IMR-90 (cell line): ENCODE measurements around the gene ZFYVE26. TPM values are rescaled to one million over a fixed set of nuclear protein-coding genes. Genes with fewer than 3 reads are reported as not detected.

Experiments
- ATAC-seq: fragments of 200-7000 bp; cut with Tn5 transposase; 2 replicates; pipeline ENCODE4 v1.9.1; 2020; ENCODE audit warnings: low read depth, mild to moderate bottlenecking, moderate library complexity
- BruUV-seq: library from RNA; stranded (reverse); fragments of 400-500 nt; replicated peaks from 2 replicates; lab custom pipeline; 2021; lab: Mats Ljungman, UMichigan
- CTCF ChIA-PET: fragments of 300-600 bp; formaldehyde crosslinking; extraction: SDS; loops from one replicate; lab custom pipeline; 2021; ENCODE audit warnings: antibody characterized with exemption; lab: Yijun Ruan, JAX
- POLR2A ChIA-PET: fragments of 300-600 bp; sonication (Branson Sonifier 250); formaldehyde crosslinking; loops from one replicate; lab custom pipeline; 2022; ENCODE audit warnings: antibody characterized with exemption; ENCODE audit not compliant: unreplicated experiment; lab: Charles Lee
- DNase-seq: peaks from one replicate; pipeline ENCODE4 v3.0.0; 2013
- H2AFZ ChIP-seq: replicated peaks from 2 replicates; pipeline ENCODE3; 2013; ENCODE audit warnings: low read length, mild to moderate bottlenecking; ENCODE audit not compliant: poor library complexity
- H2AK5ac ChIP-seq: 2 replicates; pipeline ENCODE4 v1.6.1; 2013; ENCODE audit warnings: low read depth, low read length, inconsistent platforms
- H2AK9ac ChIP-seq: replicated peaks from 2 replicates; pipeline ENCODE3; 2013; ENCODE audit warnings: mild to moderate bottlenecking, low read depth, low read length, moderate library complexity; ENCODE audit not compliant: poor library complexity
- H2BK120ac ChIP-seq: 2 replicates; pipeline ENCODE4 v1.6.1; 2013; ENCODE audit warnings: low read depth, low read length, inconsistent platforms
- H2BK15ac ChIP-seq: 3 replicates; pipeline ENCODE4 v1.6.1; 2013; ENCODE audit warnings: low read depth, low read length, inconsistent platforms
- H2BK20ac ChIP-seq: 2 replicates; pipeline ENCODE4 v1.6.1; 2013; ENCODE audit warnings: low read depth, mild to moderate bottlenecking, inconsistent platforms, low read length, moderate library complexity
- H2BK5ac ChIP-seq: 2 replicates; pipeline ENCODE4 v1.6.1; 2013; ENCODE audit warnings: mild to moderate bottlenecking, low read depth, low read length, inconsistent platforms; ENCODE audit not compliant: poor library complexity, severe bottlenecking
- H3K14ac ChIP-seq: replicated peaks from 2 replicates; pipeline ENCODE4 v1.6.1; 2013; ENCODE audit warnings: low read depth, low read length, inconsistent platforms
- H3K18ac ChIP-seq: 2 replicates; pipeline ENCODE4 v1.6.1; 2013; ENCODE audit warnings: low read depth, low read length, control low read depth
- H3K23ac ChIP-seq: 2 replicates; pipeline ENCODE4 v1.6.1; 2013; ENCODE audit warnings: low read depth, low read length, inconsistent platforms
- H3K27ac ChIP-seq: 2 replicates; pipeline ENCODE4 v1.5.1; 2013; ENCODE audit warnings: mild to moderate bottlenecking, control low read depth, low read length; ENCODE audit not compliant: insufficient read depth
- H3K27me3 ChIP-seq: 2 replicates; pipeline ENCODE4 v1.6.1; 2013; ENCODE audit warnings: low read length; ENCODE audit not compliant: control insufficient read depth, insufficient read depth
- H3K36me3 ChIP-seq: 2 replicates; pipeline ENCODE4 v1.6.1; 2013; ENCODE audit warnings: low read length, mixed read lengths; ENCODE audit not compliant: control insufficient read depth, insufficient read depth
- H3K4ac ChIP-seq: 2 replicates; pipeline ENCODE4 v1.6.1; 2013; ENCODE audit warnings: low read depth, low read length, inconsistent platforms
- H3K4me1 ChIP-seq: 2 replicates; pipeline ENCODE4 v1.6.1; 2013; ENCODE audit warnings: low read length, mixed read lengths; ENCODE audit not compliant: control insufficient read depth, insufficient read depth
- H3K4me2 ChIP-seq: 2 replicates; pipeline ENCODE4 v1.6.1; 2013; ENCODE audit warnings: low read depth, mild to moderate bottlenecking, control low read depth, low read length, moderate library complexity
- H3K4me3 ChIP-seq: 2 replicates; pipeline ENCODE4 v1.5.1; 2013; ENCODE audit warnings: low read depth, mild to moderate bottlenecking, control low read depth, low read length, moderate library complexity; ENCODE audit not compliant: insufficient read depth
- H3K56ac ChIP-seq: 2 replicates; pipeline ENCODE4 v1.6.1; 2013; ENCODE audit warnings: low read length, inconsistent platforms; ENCODE audit not compliant: insufficient read depth; ENCODE audit errors: extremely low read depth
- H3K79me1 ChIP-seq, 2 experiments: 2 replicates each; pipeline ENCODE4 v1.6.1; 2013; ENCODE audit warnings: low read length in 2 of 2, inconsistent platforms in 1 of 2, low read depth in 1 of 2
- H3K9ac ChIP-seq: 2 replicates; pipeline ENCODE4 v1.6.1; 2013; ENCODE audit warnings: low read depth, low read length, control low read depth
- H3K9me1 ChIP-seq: 2 replicates; pipeline ENCODE4 v1.6.1; 2013; ENCODE audit warnings: low read length, inconsistent platforms; ENCODE audit not compliant: insufficient read depth
- H3K9me3 ChIP-seq: 2 replicates; pipeline ENCODE4 v1.6.1; 2013; ENCODE audit warnings: low read length; ENCODE audit not compliant: control insufficient read depth, insufficient read depth
- H4K20me1 ChIP-seq: 2 replicates; pipeline ENCODE4 v1.6.1; 2013; ENCODE audit warnings: low read length, inconsistent platforms; ENCODE audit not compliant: insufficient read depth
- H4K5ac ChIP-seq: 2 replicates; pipeline ENCODE4 v1.6.1; 2013; ENCODE audit warnings: mild to moderate bottlenecking, low read depth, low read length, control low read depth
- H4K8ac ChIP-seq, 2 experiments: 2 replicates each; pipeline ENCODE4 v1.6.1; 2013; ENCODE audit warnings: low read depth in 2 of 2, low read length in 2 of 2, control low read depth in 1 of 2, inconsistent platforms in 1 of 2
- H4K91ac ChIP-seq: 2 replicates; pipeline ENCODE4 v1.6.1; 2013; ENCODE audit warnings: low read depth, low read length, inconsistent platforms; ENCODE audit not compliant: insufficient read depth
- CEBPB ChIP-seq: IDR thresholded peaks from 2 replicates; pipeline ENCODE4 v1.6.1; 2012; ENCODE audit warnings: low read depth, low read length, improper control_type of control experiment
- CHD1 ChIP-seq: IDR thresholded peaks from 2 replicates; pipeline ENCODE4 v1.6.1; 2012; ENCODE audit warnings: low read depth, low read length, improper control_type of control experiment
- FOS ChIP-seq: fragments of 150-350 bp; IDR thresholded peaks from 2 replicates; pipeline ENCODE4 v1.6.1; 2016; ENCODE audit warnings: low read depth, low read length
- MAFK ChIP-seq: IDR thresholded peaks from 2 replicates; pipeline ENCODE4 v1.6.1; 2012; ENCODE audit warnings: low read depth, low read length, improper control_type of control experiment
- MAZ ChIP-seq: IDR thresholded peaks from 2 replicates; pipeline ENCODE4 v1.6.1; 2012; ENCODE audit warnings: low read depth, mild to moderate bottlenecking, low read length, improper control_type of control experiment, moderate library complexity, borderline replicate concordance
- MXI1 ChIP-seq: IDR thresholded peaks from 2 replicates; pipeline ENCODE4 v1.6.1; 2012; ENCODE audit warnings: low read depth, mild to moderate bottlenecking, low read length, moderate library complexity, borderline replicate concordance
- NFE2L2 ChIP-seq: fragments of 150-350 bp; IDR thresholded peaks from 2 replicates; pipeline ENCODE4 v1.6.1; 2016; ENCODE audit warnings: low read depth, mild to moderate bottlenecking, low read length
- POLR2A ChIP-seq: IDR thresholded peaks from 2 replicates; pipeline ENCODE4 v1.6.1; 2012; ENCODE audit warnings: mild to moderate bottlenecking, low read depth, low read length
- RFX5 ChIP-seq: IDR thresholded peaks from 2 replicates; pipeline ENCODE4 v1.8.0; 2012; ENCODE audit warnings: low read depth, mild to moderate bottlenecking, low read length, moderate library complexity
- SMC3 ChIP-seq: fragments of 150-350 bp; IDR thresholded peaks from 2 replicates; pipeline ENCODE4 v1.6.1; 2016; ENCODE audit warnings: low read depth, mild to moderate bottlenecking, antibody characterized with exemption, low read length, moderate library complexity
- WGBS, 2 experiments: methylation state at CpG; one replicate each; pipeline versions ENCODE4 v1.1.5 to v1.1.7; 2013; ENCODE audit warnings: missing lambda C conversion rate in 2 of 2; ENCODE audit not compliant: insufficient read length in 1 of 2; ENCODE audit errors: extremely low coverage in 2 of 2; 5-methylcytosine and 5-hydroxymethylcytosine counted together
- dilution Hi-C: fragments of 300-500 bp; cut with HindIII; formaldehyde crosslinking; loops from one replicate; pipeline ENCODE4 v1.14.3; 2018; ENCODE audit warnings: low sequenced_read_pairs; ENCODE audit not compliant: unreplicated experiment
- in situ Hi-C: fragments of 300-500 bp; cut with MboI; formaldehyde crosslinking; loops from 3 replicates; pipeline ENCODE4 v1.14.3; 2019; ENCODE audit warnings: low sequenced_read_pairs, inconsistent platforms, mixed read lengths
- intact Hi-C: fragments of 100-400 bp; cut with micrococcal nuclease; formaldehyde crosslinking; loops from 2 replicates; pipeline ENCODE4 v1.10.0; 2022
- polyA plus RNA-seq, 3 experiments: library from polyadenylated mRNA; depleted of rRNA; stranded (reverse); fragments of >200 nt; gene quantifications; 2 replicates each; pipeline ENCODE4 v1.2.3, GENCODE V29; 2012; ENCODE audit warnings: low replicate concordance in 1 of 3
- total RNA-seq: library from RNA; depleted of rRNA; stranded (reverse); fragments of >200 nt; gene quantifications from 2 replicates; pipeline ENCODE4 v1.2.3, GENCODE V29; 2012
- TF ChIP-seq, protein P1 (sequence below): fragments of 150-350 bp; IDR thresholded peaks from 2 replicates; pipeline ENCODE4 v1.6.1; 2016; ENCODE audit warnings: low read depth, mild to moderate bottlenecking, low read length, moderate library complexity, borderline replicate concordance
- TF ChIP-seq, protein P2 (sequence below): fragments of 150-350 bp; IDR thresholded peaks from 2 replicates; pipeline ENCODE4 v1.6.1; 2017; ENCODE audit warnings: mild to moderate bottlenecking, antibody characterized with exemption, low read length, low read depth
- TF ChIP-seq, protein P3 (sequence below): conservative IDR thresholded peaks from 2 replicates; pipeline ENCODE4 v1.5.1; 2012; ENCODE audit warnings: mild to moderate bottlenecking, low read depth, low read length, improper control_type of control experiment

The ZFYVE26 gene
- total and polyA plus RNA-seq, 2 of the 4 experiments (the other 2 are of a cell fraction) = 6.0 to 11.1 TPM

DNA sequence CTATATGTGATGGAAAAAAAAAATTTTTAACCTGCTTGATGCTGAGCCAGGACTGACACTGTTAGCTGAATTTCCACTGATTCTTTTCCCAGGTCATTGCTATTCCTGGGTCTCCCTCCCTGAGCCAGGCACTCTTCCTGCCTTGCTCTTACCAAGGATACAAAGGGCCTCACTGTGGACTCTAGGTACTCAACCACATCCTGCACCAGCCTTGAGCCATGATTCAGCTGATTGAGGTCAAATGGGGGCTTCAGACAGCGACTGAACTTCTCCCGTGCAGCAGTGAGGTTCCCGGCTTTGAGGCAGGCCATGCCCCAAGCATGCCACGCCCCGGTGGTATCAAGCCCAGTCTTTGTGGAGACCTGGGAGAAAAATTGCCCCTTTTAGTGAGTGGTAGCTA, 54.3 kb downstream of the ZFYVE26 start:
- BruUV-seq = no TSS peak
- TF ChIP-seq FOS (no peak), POLR2A (no peak), RFX5 (no peak), SMC3 (no peak), CEBPB (no peak), MAFK (no peak), CHD1 (no peak), MXI1 (no peak), NFE2L2 (no peak), MAZ (no peak)
- TF ChIP-seq, protein P1, sequence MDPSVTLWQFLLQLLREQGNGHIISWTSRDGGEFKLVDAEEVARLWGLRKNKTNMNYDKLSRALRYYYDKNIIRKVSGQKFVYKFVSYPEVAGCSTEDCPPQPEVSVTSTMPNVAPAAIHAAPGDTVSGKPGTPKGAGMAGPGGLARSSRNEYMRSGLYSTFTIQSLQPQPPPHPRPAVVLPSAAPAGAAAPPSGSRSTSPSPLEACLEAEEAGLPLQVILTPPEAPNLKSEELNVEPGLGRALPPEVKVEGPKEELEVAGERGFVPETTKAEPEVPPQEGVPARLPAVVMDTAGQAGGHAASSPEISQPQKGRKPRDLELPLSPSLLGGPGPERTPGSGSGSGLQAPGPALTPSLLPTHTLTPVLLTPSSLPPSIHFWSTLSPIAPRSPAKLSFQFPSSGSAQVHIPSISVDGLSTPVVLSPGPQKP = no peak
- TF ChIP-seq, protein P2, sequence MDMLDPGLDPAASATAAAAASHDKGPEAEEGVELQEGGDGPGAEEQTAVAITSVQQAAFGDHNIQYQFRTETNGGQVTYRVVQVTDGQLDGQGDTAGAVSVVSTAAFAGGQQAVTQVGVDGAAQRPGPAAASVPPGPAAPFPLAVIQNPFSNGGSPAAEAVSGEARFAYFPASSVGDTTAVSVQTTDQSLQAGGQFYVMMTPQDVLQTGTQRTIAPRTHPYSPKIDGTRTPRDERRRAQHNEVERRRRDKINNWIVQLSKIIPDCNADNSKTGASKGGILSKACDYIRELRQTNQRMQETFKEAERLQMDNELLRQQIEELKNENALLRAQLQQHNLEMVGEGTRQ = no peak
- TF ChIP-seq, protein P3, sequence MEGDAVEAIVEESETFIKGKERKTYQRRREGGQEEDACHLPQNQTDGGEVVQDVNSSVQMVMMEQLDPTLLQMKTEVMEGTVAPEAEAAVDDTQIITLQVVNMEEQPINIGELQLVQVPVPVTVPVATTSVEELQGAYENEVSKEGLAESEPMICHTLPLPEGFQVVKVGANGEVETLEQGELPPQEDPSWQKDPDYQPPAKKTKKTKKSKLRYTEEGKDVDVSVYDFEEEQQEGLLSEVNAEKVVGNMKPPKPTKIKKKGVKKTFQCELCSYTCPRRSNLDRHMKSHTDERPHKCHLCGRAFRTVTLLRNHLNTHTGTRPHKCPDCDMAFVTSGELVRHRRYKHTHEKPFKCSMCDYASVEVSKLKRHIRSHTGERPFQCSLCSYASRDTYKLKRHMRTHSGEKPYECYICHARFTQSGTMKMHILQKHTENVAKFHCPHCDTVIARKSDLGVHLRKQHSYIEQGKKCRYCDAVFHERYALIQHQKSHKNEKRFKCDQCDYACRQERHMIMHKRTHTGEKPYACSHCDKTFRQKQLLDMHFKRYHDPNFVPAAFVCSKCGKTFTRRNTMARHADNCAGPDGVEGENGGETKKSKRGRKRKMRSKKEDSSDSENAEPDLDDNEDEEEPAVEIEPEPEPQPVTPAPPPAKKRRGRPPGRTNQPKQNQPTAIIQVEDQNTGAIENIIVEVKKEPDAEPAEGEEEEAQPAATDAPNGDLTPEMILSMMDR = no peak

More for the DNA sequence above, 54.3 kb downstream of the ZFYVE26 start:
- in situ Hi-C loops = no loop called here
- H3K18ac ChIP-seq = no peak overlapping the region
- no peaks in the 10 kb centered on the region for H4K20me1 ChIP-seq
- dilution Hi-C loops = no loop called here
- no peaks in the 10 kb centered on the region for H3K27me3 ChIP-seq
- ATAC-seq (no peak), DNase-seq (no peak)
- no peak overlapping the region for H2BK120ac ChIP-seq
- no peaks in the 10 kb centered on the region for H3K79me1 ChIP-seq
- no peak overlapping the region for H3K14ac ChIP-seq
- H4K91ac ChIP-seq = no peak overlapping the region
- no peak overlapping the region for H3K56ac ChIP-seq
- no peaks in the 10 kb centered on the region for H3K9me3 ChIP-seq
- 0 out of 2 replicates have a peak, but pooled peaks cover 6% of the 10 kb centered on the region for H3K9me1 ChIP-seq
- no peak overlapping the region for H3K23ac ChIP-seq
- H2AK5ac ChIP-seq = no peak overlapping the region
- H3K4ac ChIP-seq = no peak overlapping the region
- H3K27ac ChIP-seq = no peak overlapping the region
- H3K9ac ChIP-seq = no peak overlapping the region
- no peak overlapping the region for H4K5ac ChIP-seq
- no peak overlapping the region for H3K4me3 ChIP-seq
- POLR2A ChIA-PET = no interaction called here
- no peak overlapping the region for H2BK5ac ChIP-seq
- peaks cover 29% of the 10 kb centered on the region for H3K36me3 ChIP-seq
- CTCF ChIA-PET = no interaction called here
- H3K4me1 ChIP-seq = no peaks in the 10 kb centered on the region
- H2AFZ ChIP-seq = no peak overlapping the region
- H2BK20ac ChIP-seq = no peak overlapping the region
- WGBS, 2 experiments = no CpG with 5 or more reads among the region's 5 CpGs
- no peak overlapping the region for H2BK15ac ChIP-seq
- H2AK9ac ChIP-seq = no peak overlapping the region
- H4K8ac ChIP-seq = no peak overlapping the region
- H3K4me2 ChIP-seq = no peak overlapping the region
- intact Hi-C loops = no loop called here
